Measurements from ENCODE around the gene CERS1.

CERS1 gene, protein sequence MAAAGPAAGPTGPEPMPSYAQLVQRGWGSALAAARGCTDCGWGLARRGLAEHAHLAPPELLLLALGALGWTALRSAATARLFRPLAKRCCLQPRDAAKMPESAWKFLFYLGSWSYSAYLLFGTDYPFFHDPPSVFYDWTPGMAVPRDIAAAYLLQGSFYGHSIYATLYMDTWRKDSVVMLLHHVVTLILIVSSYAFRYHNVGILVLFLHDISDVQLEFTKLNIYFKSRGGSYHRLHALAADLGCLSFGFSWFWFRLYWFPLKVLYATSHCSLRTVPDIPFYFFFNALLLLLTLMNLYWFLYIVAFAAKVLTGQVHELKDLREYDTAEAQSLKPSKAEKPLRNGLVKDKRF

DNA sequence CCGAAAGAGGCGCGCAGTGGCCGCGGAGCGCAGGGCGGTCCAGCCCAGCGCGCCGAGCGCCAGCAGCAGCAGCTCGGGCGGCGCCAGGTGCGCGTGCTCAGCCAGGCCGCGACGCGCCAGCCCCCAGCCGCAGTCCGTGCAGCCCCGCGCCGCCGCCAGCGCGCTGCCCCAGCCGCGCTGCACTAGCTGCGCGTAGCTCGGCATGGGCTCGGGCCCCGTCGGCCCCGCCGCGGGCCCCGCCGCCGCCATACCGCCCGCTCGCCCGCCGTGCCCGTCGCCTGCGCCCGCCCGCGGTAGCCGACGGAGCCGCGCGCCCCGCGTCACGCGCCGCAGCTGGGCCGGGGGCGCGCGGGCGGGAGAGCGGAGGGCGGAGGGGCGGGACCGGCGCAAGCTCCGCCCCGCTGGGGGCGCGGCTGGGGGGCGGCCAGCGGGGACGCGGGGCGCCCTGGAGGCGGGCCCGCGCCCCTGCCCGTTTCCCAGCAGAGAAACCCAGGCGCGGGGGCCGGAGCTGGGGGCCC lies at the start of gene CERS1:
Gene CERS1, minus strand, starts transcription at position 335 of the 518 bp plus-strand sequence. Its CDS starts 86 bp downstream, at position 249.
- DNase-seq (ENCODE audit: low read depth in 2 of 2): no peak

DNA sequence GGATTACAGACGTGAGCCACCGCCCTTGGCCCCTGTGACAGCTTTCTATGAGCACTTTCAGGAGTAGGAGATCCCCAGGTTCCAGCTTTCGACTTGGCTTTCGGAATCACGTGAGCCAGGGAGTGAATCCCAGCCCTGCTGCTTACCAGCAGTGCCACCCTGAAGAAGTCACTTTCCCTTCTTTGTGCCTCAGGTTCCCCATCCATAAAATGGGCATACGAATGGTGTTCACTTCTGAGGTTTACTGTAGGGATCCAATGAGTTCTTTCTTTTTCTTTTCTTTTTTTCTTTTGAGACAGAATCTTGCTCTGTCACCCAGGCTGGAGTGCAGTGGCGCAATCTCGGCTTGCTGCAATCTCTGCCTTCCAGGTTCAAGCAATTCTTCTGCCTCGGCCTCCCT lies 49.3 kb upstream of the CERS1 start:
- DNase-seq (ENCODE audit: low read depth in 2 of 2): no peak

DNA sequence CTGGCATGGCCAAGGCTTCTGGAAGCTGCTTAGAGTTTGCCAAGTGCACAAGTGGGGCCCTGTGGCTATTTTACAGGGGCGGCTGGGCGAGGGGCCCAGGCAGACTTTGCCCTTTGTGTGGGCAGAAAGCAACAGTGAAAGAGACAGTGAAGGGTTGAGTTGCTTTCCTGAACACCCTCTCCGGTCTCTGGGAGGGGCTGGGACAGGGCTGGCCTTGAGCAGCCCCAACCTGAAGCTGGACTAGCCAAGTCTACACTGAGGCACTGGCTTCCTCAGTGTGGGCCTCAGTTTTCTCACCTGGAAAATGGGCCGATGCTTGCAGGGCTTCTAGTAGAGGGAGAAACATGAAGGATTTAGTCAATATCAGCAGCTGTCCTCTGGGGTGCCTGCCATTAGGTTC lies 47.5 kb upstream of the CERS1 start:
- no peak for DNase-seq (ENCODE audit: low read depth in 2 of 2)

DNA sequence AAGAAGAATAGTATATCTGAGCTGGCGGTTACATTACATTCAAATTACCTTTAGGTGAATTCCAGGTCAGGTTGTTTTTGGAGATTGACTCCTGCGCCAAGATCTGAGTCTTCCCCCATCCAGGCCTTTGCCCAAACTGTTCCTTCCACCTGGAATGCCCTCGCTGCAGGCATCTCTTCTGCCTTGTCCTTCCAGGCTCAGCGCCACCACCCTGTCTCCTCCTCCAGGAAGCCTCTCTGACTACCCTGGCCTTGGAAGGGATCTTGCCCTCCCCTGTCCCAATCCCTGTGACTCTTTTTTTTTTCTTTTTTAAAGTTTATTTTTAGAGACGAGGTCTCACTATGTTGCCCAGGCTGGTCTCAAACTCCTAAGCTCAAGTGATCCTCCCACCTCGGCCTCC lies 46.7 kb upstream of the CERS1 start:
- no peak for DNase-seq (ENCODE audit: low read depth in 2 of 2)

DNA sequence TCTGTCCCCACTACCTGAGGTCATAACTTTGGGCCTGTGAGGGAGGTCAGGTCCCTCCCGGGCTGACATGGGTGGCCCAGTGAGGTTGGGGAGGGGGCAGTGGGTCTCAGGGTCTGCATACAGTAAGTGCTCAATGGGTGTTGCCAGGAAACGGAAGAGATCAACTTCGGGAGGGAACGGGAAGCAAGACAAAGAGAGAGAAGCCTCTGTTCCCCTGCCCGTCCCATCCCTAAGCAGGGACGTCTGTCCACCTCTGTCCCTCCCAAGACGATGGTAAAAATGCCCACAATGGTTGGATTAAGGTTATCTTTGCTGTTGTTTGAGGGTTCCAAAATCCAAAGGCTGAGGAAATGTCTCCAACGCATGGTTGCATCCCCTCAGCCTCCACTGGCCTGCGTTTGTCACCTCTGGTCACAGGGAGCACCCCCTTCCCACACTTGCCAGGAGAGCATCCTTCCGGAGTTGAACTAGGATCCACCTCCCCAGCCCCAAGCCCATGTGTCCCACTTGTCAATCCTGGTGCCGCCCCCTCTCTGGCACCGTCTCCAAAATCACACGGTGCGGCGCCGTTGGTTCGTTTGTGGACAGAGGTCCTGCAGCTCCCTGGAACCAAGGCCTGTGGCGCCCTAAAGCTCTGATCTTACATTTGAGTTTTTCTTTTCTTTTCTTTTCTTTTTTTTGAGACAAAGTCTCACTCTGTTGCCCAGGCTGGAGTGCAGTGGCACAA lies 45.8 kb upstream of the CERS1 start:
- no peak for DNase-seq (ENCODE audit: low read depth in 2 of 2)

DNA sequence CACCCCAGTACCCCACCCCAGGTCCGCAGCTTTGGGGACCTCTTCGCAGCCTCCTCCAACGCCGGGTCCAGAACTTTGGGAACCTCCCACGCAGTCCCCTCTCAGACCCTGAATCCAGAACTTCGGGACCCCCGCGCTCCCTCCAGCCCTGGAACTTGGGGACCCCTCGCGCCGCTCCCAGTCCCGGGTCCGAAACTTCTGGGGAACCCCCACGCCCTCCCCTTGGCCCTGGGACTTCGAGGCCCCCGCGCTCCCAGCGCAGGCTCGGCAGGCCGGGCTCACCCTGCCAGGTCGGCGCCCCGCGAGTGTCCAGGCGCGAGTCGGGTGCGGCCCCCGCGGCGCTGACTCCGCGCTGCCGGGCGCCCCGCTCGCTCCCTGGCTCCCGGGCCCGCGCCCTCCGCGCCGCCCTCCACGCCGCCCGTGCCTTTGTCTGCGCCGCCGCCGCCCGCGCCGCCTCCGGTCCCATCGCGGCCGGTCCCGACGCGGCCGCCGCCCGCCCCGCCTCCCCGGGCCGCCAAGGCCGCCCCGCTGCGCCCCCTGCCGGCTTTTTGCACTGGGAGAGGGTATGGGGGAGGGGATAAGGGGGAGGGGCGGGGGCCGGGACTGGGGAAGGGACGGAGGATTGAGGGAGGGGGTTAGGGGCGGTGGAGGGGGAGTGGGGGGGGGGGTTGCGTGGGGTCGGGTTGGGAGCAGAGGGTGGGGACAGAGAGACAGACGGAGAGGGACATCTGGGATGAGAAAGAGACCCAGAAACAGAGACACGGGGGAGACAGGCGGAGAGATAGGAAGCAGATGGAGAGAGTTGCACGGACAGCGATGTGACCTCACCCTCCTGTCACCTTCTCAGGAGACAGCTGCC lies 45.0 kb upstream of the CERS1 start, which contains the start of gene HOMER3:
Gene HOMER3, minus strand, starts transcription at position 449 of the 859 bp plus-strand sequence. CDS start 2,235 bp downstream, outside the sequence.
- peak; percentile 37 to 38 for DNase-seq (ENCODE audit: low read depth in 2 of 2)

DNA sequence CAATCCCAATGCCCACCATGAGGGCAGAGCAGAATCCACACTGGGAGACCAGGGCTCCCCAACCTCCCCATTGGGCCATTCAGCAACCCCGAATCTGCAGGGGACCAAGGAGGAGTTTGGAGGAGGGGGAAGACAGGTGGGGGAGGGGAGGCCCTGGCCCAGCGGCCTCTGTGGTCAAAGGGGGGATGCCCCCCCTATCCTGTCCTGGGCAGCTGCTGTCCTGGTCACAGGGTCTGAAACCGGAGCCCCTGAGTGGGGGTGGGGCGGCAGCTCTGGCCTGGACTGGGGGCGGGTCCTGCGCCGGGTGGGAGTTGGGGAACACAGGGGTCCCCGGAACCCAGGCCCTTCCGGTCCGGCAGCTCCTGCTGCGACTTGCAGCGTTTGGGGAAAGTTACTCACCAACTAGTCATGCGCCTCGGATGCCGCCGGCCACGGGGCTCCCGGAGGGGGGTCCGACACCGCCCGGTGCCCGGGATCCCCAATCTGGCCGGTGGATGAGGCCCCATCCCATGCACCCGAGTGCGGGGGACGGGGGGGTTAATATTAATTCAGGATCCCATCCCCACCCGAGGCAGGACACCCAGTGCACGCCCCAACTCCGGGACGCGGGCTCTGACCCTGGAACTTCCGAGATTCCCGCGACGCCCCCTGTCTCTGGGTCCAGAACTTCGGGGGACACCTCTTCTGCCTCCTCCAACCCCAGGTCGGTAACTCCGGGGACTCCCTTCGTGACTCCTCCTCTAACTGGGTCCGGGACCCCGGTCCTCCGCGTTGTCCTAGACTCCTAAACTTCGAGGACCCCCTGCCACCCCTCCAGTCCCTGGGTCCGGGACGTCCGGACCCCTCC lies 44.2 kb upstream of the CERS1 start:
- DNase-seq (ENCODE audit: low read depth in 2 of 2): no peak

DNA sequence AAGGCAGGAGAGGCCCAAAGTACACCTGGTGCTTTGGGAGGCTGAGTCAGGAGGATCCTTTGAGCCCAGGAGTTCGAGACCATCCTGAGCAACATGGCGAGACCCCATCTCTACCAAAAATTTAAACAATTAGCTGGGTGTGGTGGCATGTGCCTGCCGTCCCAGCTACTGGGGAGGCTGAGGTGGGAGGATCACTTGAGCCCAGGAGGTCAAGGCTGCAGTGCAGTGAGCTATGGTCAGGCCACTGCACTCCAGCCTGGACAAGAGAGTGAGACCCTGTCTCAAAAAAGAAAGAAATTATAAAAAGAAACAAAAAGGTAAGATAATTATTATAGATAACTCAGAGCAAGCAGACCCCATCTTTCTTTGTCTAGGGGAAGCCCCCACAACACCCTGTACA lies 43.2 kb upstream of the CERS1 start:
- DNase-seq (ENCODE audit: low read depth in 2 of 2): no peak

DNA sequence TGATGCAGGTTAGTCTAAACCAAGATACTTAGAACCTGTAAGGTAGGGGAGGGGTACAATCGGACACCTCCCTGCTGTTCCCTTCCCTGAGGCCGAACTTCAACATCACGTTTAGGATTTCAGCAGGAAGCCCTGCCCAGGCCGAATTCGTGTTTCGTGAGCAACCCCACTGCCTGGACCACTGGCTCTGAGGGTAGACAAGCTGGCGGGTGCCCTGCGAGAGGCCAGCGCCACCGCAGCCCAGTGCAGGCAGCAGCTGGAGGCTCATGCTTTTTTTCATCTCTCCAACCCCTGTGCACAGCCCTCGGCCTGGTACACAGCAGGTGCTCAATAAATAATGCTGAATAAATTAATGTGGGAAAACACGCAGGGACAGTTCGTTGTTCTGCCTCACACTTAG lies 37.3 kb upstream of the CERS1 start:
- no peak for DNase-seq (ENCODE audit: low read depth in 2 of 2)

DNA sequence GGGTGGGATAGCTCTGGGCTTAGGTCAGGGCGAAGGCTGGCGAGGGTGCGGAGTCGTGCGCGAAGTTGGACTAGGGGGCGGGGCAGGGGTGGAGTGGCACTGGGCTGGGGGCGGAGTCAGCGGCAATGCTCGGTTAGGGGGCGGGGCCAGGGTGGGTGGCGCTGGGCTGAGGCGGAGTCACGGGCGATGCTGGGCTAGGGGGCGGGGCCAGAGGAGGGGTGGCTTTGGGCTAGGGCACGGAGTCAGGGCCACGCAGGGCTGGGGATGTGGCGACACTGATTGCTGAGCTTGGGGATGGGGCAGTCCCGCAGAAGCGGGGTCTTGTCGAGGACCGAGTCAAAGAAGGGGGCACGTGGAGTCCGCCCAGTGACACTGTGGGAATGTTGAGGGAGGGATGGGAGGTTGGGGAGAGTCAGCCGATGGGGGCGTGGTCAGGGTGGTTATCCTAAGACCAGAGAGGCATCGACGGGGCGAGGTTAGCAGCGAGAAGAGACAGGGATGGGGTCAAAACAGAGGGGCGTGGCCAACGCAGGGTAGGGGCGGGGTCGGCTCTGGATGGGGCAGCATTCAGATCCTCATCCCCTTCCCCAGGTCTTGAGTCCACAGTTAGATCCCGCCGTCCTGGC lies 36.4 kb upstream of the CERS1 start:
- no peak for DNase-seq (ENCODE audit: low read depth in 2 of 2)

DNA sequence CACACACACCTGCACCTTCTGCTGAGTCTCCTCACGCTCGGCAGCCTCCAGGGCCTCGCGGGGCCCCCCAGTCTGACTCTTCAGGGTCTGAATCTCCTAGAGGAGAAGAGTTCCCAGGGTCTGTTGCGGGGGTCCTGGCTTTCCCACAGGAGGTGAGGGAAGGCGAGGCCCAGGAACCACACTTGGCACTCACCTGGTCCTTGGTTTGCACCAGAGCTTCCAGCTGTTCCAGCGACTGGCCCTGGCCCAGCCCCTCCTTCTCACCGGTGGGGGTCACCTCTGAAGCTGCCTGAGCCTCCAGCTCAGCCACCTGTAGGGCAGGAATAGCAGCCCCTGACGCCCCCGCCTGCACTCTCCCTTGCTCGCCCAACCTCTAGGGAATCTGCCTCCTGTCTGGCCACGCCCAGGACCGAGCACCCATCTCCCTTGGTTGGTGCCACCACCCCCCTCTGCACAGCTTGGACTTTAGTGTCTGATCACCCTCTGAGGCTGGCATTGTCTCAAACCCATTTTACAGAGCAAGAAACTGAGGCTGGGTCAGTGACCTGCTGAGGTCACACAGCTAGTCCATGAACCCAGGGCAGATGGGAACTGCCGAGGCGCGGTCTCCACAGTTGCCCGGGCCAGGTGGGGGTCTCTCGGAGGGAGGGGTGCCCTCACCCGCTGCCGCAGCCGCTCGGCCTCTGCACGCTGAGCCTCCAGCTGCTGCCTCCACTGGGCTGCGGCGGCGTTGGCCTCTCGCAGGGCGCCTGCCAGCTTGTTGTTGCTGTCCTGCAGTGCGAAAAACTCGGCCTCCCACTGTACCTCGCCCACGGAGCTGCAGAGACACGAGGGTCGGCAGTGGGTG lies 35.6 kb upstream of the CERS1 start:
- DNase-seq (ENCODE audit: low read depth in 2 of 2): no peak

DNA sequence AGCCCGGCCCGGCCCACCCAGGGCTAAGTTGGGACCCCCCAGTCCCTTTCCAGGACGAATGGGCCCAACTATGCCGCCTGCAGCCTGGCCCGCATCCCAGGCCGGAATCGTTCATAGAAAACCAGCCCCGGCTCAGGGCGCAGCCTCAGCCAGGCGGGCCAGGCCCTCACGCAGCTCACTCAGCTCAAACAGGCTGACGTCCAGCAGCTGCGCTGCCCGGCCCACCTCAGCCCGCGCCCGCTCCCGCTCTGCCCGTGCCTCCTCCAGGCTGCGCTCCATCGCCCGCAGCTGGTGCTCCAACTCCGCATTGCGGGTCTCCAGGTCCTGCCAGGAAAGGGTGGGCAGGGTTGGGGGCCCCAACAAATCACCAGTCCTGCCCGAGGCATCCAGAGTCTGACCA lies 33.4 kb upstream of the CERS1 start:
- DNase-seq (ENCODE audit: low read depth in 2 of 2): no peak

DNA sequence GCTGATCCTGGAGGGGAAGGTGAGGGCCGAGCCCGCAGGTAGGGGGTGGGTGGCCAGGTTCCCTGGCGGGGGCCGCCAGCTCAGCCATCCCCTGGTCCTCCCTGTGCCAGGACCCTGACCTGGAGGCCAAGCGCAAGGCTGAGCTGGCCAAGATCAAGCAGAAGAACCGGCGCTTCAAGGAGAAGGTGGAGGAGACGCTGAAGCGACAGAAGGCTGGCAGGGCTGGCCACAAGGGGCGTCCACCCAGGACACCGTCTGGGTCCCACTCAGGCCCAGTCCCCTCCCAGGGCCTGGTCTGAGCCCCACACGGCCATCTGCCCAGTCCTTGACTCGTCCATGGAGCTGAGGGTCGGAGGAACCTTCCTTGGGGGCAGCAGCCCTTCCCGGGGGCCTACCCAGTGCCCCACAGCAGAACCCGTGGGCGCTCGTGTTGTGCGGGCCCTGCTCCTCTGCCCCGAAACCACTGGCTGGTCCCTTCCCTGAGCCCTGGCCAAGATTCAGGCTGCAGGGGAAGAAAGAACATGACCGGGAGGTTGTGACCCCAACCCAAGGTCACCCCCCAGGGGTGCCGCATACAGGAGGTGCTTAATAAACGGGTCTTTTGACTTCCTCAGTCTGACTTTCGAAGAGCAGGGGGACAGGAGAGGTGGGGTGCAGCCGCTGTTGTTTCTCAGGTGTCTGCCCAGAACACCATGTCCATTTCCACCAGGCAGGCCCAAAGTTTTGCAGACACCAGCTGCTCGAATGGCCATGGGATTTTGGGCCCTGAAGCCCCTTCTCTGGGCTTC lies 32.3 kb upstream of the CERS1 start:
- DNase-seq (ENCODE audit: low read depth in 2 of 2): no peak

DNA sequence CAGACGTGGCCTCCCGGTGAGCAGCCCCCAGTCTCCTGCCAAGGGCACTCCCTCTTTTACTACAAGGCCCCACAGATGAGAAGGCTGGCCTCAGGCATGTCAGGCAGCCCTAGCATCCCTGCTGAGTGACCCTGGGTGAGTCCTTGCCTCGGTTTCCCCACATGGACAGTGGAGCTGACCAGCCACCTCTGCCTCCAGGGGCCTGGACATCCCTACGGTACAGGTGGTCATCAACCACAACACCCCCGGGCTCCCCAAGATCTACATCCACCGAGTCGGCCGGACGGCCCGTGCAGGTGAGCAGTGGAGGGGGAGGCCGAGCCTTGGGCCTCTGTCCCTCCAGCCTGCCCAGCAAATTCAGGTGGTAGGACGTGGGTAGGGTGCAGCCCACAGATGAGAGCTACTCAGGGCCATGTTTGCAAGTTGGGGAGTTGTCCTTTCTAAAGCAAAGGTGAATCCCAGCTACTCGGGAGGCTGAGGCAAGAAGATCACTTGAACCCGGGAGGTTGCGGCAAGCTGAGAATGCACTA lies 28.8 kb upstream of the CERS1 start:
- no peak for DNase-seq (ENCODE audit: low read depth in 2 of 2)

DNA sequence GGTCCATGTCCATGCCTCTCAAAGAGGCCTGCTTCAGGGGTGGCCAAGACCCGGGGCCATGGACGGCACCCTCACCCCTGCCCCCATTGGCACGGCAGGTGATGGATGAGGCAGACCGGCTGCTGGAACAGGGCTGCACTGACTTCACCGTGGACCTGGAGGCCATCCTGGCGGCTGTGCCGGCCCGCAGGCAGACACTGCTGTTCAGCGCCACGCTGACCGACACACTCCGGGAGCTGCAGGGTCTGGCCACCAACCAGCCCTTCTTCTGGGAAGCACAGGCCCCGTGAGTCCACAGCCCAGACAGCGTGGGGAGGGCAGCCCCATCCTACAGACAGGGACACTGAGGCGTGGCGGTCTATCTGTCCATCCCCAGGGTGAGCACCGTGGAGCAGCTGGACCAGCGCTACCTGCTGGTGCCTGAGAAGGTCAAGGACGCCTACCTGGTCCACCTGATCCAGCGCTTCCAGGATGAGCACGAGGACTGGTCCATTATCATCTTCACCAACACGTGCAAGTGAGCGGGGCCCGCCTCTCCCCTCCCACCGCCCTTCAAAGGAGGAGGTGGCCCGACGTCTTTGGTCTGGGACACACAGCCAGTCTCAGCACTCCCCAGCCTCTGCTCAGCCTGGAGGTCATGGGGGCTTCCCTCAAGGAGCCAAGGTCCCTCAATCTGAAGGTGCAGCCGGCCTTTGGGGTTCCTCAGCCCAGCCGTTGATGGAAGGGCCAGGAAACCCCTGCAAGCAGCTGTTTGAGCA lies 26.4 kb upstream of the CERS1 start:
- no peak for DNase-seq (ENCODE audit: low read depth in 2 of 2)

DNA sequence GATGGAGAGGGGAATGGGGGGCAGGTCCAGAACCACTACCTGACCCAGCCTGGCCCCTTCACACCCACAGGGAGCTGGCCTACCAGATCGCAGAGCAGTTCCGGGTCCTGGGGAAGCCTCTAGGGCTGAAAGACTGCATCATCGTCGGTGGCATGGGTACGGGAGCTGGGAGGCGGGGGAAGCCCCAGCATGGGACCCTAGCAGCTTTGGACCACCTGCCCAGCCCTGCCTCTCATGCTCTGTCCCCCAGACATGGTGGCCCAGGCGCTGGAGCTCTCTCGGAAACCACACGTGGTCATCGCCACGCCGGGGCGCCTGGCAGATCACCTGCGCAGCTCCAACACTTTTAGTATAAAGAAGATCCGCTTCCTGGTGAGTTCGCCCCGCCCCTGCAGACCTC lies 25.6 kb upstream of the CERS1 start:
- no peak for DNase-seq (ENCODE audit: low read depth in 2 of 2)

DNA sequence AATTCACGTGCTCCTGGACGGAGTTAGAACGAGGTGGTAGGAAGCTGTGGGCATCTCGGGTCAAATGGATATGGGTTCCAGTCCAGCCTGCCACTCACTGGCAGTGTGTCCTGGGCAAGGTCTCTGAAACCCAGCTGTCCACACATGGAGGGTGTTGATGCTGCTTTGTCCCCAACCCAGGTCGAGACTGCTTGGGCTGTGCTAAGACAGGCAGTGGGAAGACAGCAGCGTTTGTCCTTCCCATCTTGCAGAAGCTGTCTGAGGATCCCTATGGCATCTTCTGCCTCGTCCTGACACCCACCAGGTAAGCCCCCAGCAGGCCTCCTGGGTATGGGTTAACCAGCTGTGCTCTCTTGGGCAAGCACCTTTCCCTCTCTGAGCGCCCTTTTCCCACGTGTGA lies 24.4 kb upstream of the CERS1 start:
- DNase-seq (ENCODE audit: low read depth in 2 of 2): no peak

DNA sequence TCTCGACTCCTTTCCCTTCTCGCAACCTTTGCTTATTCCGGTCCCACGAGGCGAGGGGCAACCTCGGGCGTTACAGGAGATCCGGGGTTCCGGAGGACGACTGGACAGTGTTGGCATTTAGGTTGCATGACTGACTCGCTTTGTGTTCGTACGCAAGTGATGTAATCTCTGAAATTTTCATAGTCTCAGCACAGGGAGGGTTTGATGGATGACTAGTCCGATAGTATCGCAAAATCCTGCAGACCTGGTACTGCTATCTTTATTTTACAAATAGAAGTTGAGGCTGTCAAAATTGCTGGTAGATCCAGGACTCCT lies 23.9 kb upstream of the CERS1 start:
- no peak for DNase-seq (ENCODE audit: low read depth in 2 of 2)

Data from fibroblast of skin of left quadriceps (primary cell).